ENCODE data around the gene TAGLN2. TPM values are rescaled to one million over a fixed set of nuclear protein-coding genes. Genes with fewer than 3 reads are reported as not detected.

Gene TAGLN2
- total and polyA plus RNA-seq, 10 of the 15 experiments (the other 5 are each of a cell fraction or from before 2014, with no cell fraction given), result 155 to 611 (median 363) TPM

DNA sequence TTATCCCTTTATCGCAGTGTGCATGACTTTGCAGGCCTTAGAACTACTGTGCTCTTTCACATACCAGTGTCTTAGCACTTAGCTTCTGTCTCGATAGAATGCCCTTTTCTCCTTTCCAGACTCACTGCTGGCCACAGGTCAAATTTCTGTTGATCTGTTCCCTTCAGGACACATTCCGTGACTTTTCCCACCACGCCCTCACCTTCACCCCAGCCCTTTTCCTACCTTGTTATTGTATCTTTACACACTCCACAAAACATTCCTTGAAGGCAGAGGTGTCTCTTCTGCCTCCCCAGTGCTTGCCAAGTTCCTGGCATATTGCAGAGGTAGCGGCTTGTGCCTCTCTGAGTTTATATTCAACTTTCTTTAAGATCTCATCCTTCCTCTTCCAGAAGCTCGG lies 23.8 kb upstream of the TAGLN2 start:
- in situ Hi-C loops (cut with MboI) (no loop called here), intact Hi-C loops (cut with micrococcal nuclease; ENCODE audit: unreplicated experiment) (no loop called here)
- Histone ChIP-seq H3K79me2 (ENCODE audit: control insufficient read depth, insufficient read depth, low read length) (no peaks in the 10 kb centered on the region), H3K9me3 (replicated peaks; ENCODE audit: control insufficient read depth, insufficient read depth, low read length) (no peaks in the 10 kb centered on the region), H3K36me3 (ENCODE audit: control insufficient read depth in 2 of 2, insufficient read depth in 2 of 2, low read length in 1 of 2) (no peaks in the 10 kb centered on the region), H3K9ac (ENCODE audit: control insufficient read depth, insufficient read depth, low read length) (no peak overlapping the region), H3K4me2 (ENCODE audit: control insufficient read depth, insufficient read depth) (no peak overlapping the region), H3K4me3 (no peak overlapping the region), H3K4me1 (ENCODE audit: control insufficient read depth, insufficient read depth, low read length) (no peaks in the 10 kb centered on the region; the same call in 1 of the 2 replicates), H2AFZ (ENCODE audit: control insufficient read depth, low read depth, low read length) (no peak overlapping the region), H4K20me1 (ENCODE audit: control insufficient read depth, insufficient read depth) (no peaks in the 10 kb centered on the region), H3K27ac (ENCODE audit: control insufficient read depth, insufficient read depth) (no peak overlapping the region), H3K27me3 (replicated peaks in 1 of 2; ENCODE audit: control insufficient read depth in 2 of 2, insufficient read depth in 2 of 2, low read length in 1 of 2) (peaks cover 10 to 22% of the 10 kb centered on the region in 2 experiments)
- 17% methylated on average over 6 of the region's 6 CpGs for WGBS (ENCODE audit: insufficient coverage, insufficient replicate concordance, low lambda C conversion rate, missing lambda C conversion rate)
- CTCF ChIA-PET, result interaction anchor here (1.0 to 2.0 kb wide), 3 partner anchors 13 to 67 kb away, joined by 3 to 6 read pairs (median 3); no protein-coding TSS in a partner anchor
- POLR2A ChIA-PET, result no interaction called here
- RAD21 ChIA-PET (ENCODE audit: unreplicated experiment), result no interaction called here
- FAIRE-seq (no peak), DNase-seq (ENCODE audit: low read depth, low spot score) (no peak), ATAC-seq (no peak)
- SMC1A ChIA-PET (ENCODE audit: uncharacterized antibody, unreplicated experiment), result no interaction called here
- no TSS peak for BruUV-seq (replicated peaks)
- TF ChIP-seq TBL1XR1 (IDR thresholded peaks at IDR 0.05; ENCODE audit: low read depth, low read length) (no peak), STAT3 (IDR thresholded peaks at IDR 0.05; ENCODE audit: low read depth, low read length) (no peak), NR2F1 (conservative IDR thresholded peaks at IDR 0.05) (no peak), ZSCAN29 (IDR thresholded peaks at IDR 0.05) (no peak), BRCA1 (IDR thresholded peaks at IDR 0.05; ENCODE audit: low read depth, low read length) (no peak), SMARCA5 (IDR thresholded peaks at IDR 0.05) (no peak), IKZF1 (conservative IDR thresholded peaks at IDR 0.05) (no peak), SREBF2 (IDR thresholded peaks at IDR 0.05; ENCODE audit: low read length) (no peak), ZNF207 (IDR thresholded peaks at IDR 0.05; ENCODE audit: borderline replicate concordance) (no peak), ATF7 (IDR thresholded peaks at IDR 0.05; ENCODE audit: low read depth) (no peak)
- TF ChIP-seq, protein P1, sequence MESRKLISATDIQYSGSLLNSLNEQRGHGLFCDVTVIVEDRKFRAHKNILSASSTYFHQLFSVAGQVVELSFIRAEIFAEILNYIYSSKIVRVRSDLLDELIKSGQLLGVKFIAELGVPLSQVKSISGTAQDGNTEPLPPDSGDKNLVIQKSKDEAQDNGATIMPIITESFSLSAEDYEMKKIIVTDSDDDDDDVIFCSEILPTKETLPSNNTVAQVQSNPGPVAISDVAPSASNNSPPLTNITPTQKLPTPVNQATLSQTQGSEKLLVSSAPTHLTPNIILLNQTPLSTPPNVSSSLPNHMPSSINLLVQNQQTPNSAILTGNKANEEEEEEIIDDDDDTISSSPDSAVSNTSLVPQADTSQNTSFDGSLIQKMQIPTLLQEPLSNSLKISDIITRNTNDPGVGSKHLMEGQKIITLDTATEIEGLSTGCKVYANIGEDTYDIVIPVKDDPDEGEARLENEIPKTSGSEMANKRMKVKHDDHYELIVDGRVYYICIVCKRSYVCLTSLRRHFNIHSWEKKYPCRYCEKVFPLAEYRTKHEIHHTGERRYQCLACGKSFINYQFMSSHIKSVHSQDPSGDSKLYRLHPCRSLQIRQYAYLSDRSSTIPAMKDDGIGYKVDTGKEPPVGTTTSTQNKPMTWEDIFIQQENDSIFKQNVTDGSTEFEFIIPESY (IDR thresholded peaks at IDR 0.05), result no peak
- TF ChIP-seq, protein P2, sequence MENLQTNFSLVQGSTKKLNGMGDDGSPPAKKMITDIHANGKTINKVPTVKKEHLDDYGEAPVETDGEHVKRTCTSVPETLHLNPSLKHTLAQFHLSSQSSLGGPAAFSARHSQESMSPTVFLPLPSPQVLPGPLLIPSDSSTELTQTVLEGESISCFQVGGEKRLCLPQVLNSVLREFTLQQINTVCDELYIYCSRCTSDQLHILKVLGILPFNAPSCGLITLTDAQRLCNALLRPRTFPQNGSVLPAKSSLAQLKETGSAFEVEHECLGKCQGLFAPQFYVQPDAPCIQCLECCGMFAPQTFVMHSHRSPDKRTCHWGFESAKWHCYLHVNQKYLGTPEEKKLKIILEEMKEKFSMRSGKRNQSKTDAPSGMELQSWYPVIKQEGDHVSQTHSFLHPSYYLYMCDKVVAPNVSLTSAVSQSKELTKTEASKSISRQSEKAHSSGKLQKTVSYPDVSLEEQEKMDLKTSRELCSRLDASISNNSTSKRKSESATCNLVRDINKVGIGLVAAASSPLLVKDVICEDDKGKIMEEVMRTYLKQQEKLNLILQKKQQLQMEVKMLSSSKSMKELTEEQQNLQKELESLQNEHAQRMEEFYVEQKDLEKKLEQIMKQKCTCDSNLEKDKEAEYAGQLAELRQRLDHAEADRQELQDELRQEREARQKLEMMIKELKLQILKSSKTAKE (IDR thresholded peaks at IDR 0.05; ENCODE audit: low read depth, poor library complexity, severe bottlenecking), result no peak
- TF ChIP-seq, protein P3, sequence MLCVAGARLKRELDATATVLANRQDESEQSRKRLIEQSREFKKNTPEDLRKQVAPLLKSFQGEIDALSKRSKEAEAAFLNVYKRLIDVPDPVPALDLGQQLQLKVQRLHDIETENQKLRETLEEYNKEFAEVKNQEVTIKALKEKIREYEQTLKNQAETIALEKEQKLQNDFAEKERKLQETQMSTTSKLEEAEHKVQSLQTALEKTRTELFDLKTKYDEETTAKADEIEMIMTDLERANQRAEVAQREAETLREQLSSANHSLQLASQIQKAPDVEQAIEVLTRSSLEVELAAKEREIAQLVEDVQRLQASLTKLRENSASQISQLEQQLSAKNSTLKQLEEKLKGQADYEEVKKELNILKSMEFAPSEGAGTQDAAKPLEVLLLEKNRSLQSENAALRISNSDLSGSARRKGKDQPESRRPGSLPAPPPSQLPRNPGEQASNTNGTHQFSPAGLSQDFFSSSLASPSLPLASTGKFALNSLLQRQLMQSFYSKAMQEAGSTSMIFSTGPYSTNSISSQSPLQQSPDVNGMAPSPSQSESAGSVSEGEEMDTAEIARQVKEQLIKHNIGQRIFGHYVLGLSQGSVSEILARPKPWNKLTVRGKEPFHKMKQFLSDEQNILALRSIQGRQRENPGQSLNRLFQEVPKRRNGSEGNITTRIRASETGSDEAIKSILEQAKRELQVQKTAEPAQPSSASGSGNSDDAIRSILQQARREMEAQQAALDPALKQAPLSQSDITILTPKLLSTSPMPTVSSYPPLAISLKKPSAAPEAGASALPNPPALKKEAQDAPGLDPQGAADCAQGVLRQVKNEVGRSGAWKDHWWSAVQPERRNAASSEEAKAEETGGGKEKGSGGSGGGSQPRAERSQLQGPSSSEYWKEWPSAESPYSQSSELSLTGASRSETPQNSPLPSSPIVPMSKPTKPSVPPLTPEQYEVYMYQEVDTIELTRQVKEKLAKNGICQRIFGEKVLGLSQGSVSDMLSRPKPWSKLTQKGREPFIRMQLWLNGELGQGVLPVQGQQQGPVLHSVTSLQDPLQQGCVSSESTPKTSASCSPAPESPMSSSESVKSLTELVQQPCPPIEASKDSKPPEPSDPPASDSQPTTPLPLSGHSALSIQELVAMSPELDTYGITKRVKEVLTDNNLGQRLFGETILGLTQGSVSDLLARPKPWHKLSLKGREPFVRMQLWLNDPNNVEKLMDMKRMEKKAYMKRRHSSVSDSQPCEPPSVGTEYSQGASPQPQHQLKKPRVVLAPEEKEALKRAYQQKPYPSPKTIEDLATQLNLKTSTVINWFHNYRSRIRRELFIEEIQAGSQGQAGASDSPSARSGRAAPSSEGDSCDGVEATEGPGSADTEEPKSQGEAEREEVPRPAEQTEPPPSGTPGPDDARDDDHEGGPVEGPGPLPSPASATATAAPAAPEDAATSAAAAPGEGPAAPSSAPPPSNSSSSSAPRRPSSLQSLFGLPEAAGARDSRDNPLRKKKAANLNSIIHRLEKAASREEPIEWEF (IDR thresholded peaks at IDR 0.05; ENCODE audit: insufficient replicate concordance, low read depth, low read length), result no peak
- TF ChIP-seq, protein P4, sequence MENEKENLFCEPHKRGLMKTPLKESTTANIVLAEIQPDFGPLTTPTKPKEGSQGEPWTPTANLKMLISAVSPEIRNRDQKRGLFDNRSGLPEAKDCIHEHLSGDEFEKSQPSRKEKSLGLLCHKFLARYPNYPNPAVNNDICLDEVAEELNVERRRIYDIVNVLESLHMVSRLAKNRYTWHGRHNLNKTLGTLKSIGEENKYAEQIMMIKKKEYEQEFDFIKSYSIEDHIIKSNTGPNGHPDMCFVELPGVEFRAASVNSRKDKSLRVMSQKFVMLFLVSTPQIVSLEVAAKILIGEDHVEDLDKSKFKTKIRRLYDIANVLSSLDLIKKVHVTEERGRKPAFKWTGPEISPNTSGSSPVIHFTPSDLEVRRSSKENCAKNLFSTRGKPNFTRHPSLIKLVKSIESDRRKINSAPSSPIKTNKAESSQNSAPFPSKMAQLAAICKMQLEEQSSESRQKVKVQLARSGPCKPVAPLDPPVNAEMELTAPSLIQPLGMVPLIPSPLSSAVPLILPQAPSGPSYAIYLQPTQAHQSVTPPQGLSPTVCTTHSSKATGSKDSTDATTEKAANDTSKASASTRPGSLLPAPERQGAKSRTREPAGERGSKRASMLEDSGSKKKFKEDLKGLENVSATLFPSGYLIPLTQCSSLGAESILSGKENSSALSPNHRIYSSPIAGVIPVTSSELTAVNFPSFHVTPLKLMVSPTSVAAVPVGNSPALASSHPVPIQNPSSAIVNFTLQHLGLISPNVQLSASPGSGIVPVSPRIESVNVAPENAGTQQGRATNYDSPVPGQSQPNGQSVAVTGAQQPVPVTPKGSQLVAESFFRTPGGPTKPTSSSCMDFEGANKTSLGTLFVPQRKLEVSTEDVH (IDR thresholded peaks at IDR 0.05; ENCODE audit: low read depth, partially characterized antibody), result no peak

Measured in GM12878 (cell line).